Suprapubic skin (tissue), 3 donors: ENCODE results near the gene BRME1.

Experiments
- CTCF ChIP-seq, 2 donors: fragments of 200-600 bp in 1 of 2; fragments of 450-650 bp in 1 of 2; sonication (generic) in 1 of 2; IDR thresholded peaks; one replicate each; pipeline ENCODE4 v1.5.1; 2016 to 2019; ENCODE audit warnings: antibody characterized with exemption in 2 of 2, mild to moderate bottlenecking in 1 of 2, moderate library complexity in 1 of 2
- POLR2A ChIP-seq, 2 donors: fragments of 450-650 bp; IDR thresholded peaks; one replicate each; pipeline ENCODE4 v1.6.1; 2017; ENCODE audit warnings: antibody characterized with exemption in 2 of 2, mild to moderate bottlenecking in 2 of 2, moderate library complexity in 2 of 2

DNA sequence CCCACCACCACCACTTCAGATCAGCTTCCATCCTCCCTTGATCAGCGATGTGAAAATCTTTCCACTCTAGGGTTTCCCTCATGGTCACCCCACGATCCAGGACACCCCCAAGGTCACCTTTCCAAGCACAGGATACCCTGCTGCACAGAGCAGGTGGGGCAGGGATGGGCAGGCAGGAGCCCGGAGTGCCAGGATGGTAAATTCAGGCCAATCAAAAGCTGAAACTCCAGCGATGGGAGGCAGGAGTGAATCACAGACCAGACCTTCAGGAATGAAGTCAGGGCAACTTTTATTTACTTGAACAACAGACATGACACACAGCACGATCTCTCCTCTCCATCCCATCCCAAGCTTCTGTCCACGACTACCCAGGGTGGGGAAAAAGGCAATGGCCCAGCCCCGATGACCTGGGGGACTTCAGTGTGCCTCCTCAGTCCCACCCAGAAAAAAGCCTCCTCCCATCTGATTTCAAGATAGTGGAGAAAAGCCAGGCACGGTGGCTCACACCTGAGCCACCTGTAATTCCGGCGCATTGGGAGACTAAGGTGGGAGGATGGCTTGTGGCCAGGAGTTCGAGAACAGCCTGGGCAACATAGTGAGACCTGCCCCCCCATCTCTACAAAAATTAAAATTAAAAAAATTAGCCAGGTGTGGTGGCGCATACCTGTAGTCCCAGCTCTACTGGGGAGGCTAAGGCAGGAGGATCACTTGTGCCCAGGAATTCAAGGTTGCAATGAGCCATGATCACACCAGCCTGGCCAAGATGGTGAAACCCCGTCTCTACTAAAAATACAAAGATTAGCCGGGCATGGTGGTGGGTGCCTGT lies 71.5 kb downstream of the BRME1 start:
- TF ChIP-seq POLR2A (IDR thresholded peaks at IDR 0.05) (no peak), CTCF (IDR thresholded peaks at IDR 0.05) (no peak)
